Medulla oblongata (tissue), 1 donor: ENCODE measurements around the gene WDR4.
"Not testable (repeated sequence)": the region's sequence is repeated elsewhere in the genome, so short reads cannot be mapped to it uniquely, and the experiment has no call there.

Experiments used
- DNase-seq: peaks from one replicate; pipeline ENCODE4 v3.0.0-alpha.2; 2015; ENCODE audit errors: extremely low spot score

WDR4 gene

GRCh38 chr21:42875811-42876210 lies 3.5 kb downstream of the WDR4 start:
- DNase-seq, result not testable (repeated sequence)

- no peak for DNase-seq
Observed at GRCh38 chr21:42873096-42873495, 6.2 kb downstream of the WDR4 start.

- no peak for DNase-seq
Observed at GRCh38 chr21:42868196-42868595, 11.1 kb downstream of the WDR4 start.

GRCh38 chr21:42865776-42866160 lies 13.6 kb downstream of the WDR4 start:
- peak; percentile 28 for DNase-seq

- DNase-seq, result peak; percentile 65
Observed at GRCh38 chr21:42864815-42865775, 14.2 kb downstream of the WDR4 start.

GRCh38 chr21:42864286-42864685 lies 15.1 kb downstream of the WDR4 start:
- DNase-seq, result no peak

- no peak for DNase-seq
Observed at GRCh38 chr21:42863504-42863870, 15.9 kb downstream of the WDR4 start.

GRCh38 chr21:42862774-42863503 lies 16.4 kb downstream of the WDR4 start:
- DNase-seq, result no peak

- no peak for DNase-seq
Observed at GRCh38 chr21:42861848-42862400, 17.4 kb downstream of the WDR4 start.

GRCh38 chr21:42861311-42861847 lies 18.0 kb downstream of the WDR4 start:
- DNase-seq, result peak; percentile 15

GRCh38 chr21:42860345-42860744 lies 19.0 kb downstream of the WDR4 start:
- no peak for DNase-seq

GRCh38 chr21:42859891-42860230 lies 19.5 kb downstream of the WDR4 start:
- no peak for DNase-seq

- DNase-seq, result no peak
Observed at GRCh38 chr21:42858957-42859890, 20.1 kb downstream of the WDR4 start.

GRCh38 chr21:42858185-42858847 lies 21.0 kb downstream of the WDR4 start:
- DNase-seq, result no peak

- no peak for DNase-seq
Observed at GRCh38 chr21:42857216-42857615, 22.1 kb downstream of the WDR4 start.

GRCh38 chr21:42855937-42856335 lies 23.4 kb downstream of the WDR4 start:
- no peak for DNase-seq

- no peak for DNase-seq
Observed at GRCh38 chr21:42855171-42855936, 24.0 kb downstream of the WDR4 start.

GRCh38 chr21:42854246-42855010 lies 24.9 kb downstream of the WDR4 start:
- DNase-seq, result no peak

GRCh38 chr21:42853621-42854020 lies 25.7 kb downstream of the WDR4 start:
- no peak for DNase-seq
